Inferior parietal cortex (tissue), 1 donor: ENCODE results near the gene SNED1.

Experiments used
- DNase-seq: peaks from one replicate; pipeline ENCODE4 v3.0.0-alpha.2; 2016; ENCODE audit errors: extremely low spot score

SNED1 gene

GRCh38 chr2:241006412-241006811 lies 8.0 kb downstream of the SNED1 start:
- no peak for DNase-seq

GRCh38 chr2:241007111-241007510 lies 8.7 kb downstream of the SNED1 start:
- no peak for DNase-seq

- DNase-seq: no peak
Observed at GRCh38 chr2:241007880-241008710, 9.7 kb downstream of the SNED1 start.

GRCh38 chr2:241008711-241009121 lies 10.3 kb downstream of the SNED1 start:
- DNase-seq: no peak

GRCh38 chr2:241009191-241009590 lies 10.8 kb downstream of the SNED1 start:
- DNase-seq: no peak

- no peak for DNase-seq
Observed at GRCh38 chr2:241009601-241010530, 11.4 kb downstream of the SNED1 start.

- DNase-seq: no peak
Observed at GRCh38 chr2:241010531-241011295, 12.3 kb downstream of the SNED1 start.

- DNase-seq: no peak
Observed at GRCh38 chr2:241011296-241011600, 12.8 kb downstream of the SNED1 start.

- DNase-seq: no peak
Observed at GRCh38 chr2:241011751-241012510, 13.5 kb downstream of the SNED1 start.

- DNase-seq: no peak
Observed at GRCh38 chr2:241014224-241014623, 15.8 kb downstream of the SNED1 start.

- DNase-seq: no peak
Observed at GRCh38 chr2:241014764-241015163, 16.3 kb downstream of the SNED1 start.

- no peak for DNase-seq
Observed at GRCh38 chr2:241015439-241015838, 17.0 kb downstream of the SNED1 start.

- DNase-seq: no peak
Observed at GRCh38 chr2:241017228-241017940, 19.0 kb downstream of the SNED1 start.

GRCh38 chr2:241018051-241018891 lies 19.9 kb downstream of the SNED1 start:
- DNase-seq: no peak

- no peak for DNase-seq
Observed at GRCh38 chr2:241019441-241020139, 21.2 kb downstream of the SNED1 start.

GRCh38 chr2:241020201-241020600 lies 21.8 kb downstream of the SNED1 start:
- DNase-seq: no peak

- DNase-seq: no peak
Observed at GRCh38 chr2:241020629-241021190, 22.3 kb downstream of the SNED1 start.

GRCh38 chr2:241025639-241026038 lies 27.2 kb downstream of the SNED1 start:
- no peak for DNase-seq
